22Rv1 (cell line): ENCODE measurements around the gene ALOX5AP.

ENCODE experiments used
- CTCF ChIP-seq: fragments of 450-650 bp; IDR thresholded peaks from 2 replicates; pipeline ENCODE4 v1.5.1; 2017; ENCODE audit warnings: mild to moderate bottlenecking
- ZFX ChIP-seq: fragments of 450-650 bp; IDR thresholded peaks from 2 replicates; pipeline ENCODE4 v1.6.1; 2017; ENCODE audit warnings: antibody characterized with exemption, borderline replicate concordance

- TF ChIP-seq CTCF (no peak), ZFX (no peak)
Measured at GRCh38 chr13:30785191-30785850, 50.0 kb downstream of the ALOX5AP start.
